SKM-1 (cell line): Measurements from ENCODE around the gene ACSS1.

ENCODE experiments used
- DNase-seq: peaks from one replicate; lab custom pipeline; 2025; ENCODE audit not compliant: unreplicated experiment; lab: John Stamatoyannopoulos, UW

ACSS1 gene

DNA sequence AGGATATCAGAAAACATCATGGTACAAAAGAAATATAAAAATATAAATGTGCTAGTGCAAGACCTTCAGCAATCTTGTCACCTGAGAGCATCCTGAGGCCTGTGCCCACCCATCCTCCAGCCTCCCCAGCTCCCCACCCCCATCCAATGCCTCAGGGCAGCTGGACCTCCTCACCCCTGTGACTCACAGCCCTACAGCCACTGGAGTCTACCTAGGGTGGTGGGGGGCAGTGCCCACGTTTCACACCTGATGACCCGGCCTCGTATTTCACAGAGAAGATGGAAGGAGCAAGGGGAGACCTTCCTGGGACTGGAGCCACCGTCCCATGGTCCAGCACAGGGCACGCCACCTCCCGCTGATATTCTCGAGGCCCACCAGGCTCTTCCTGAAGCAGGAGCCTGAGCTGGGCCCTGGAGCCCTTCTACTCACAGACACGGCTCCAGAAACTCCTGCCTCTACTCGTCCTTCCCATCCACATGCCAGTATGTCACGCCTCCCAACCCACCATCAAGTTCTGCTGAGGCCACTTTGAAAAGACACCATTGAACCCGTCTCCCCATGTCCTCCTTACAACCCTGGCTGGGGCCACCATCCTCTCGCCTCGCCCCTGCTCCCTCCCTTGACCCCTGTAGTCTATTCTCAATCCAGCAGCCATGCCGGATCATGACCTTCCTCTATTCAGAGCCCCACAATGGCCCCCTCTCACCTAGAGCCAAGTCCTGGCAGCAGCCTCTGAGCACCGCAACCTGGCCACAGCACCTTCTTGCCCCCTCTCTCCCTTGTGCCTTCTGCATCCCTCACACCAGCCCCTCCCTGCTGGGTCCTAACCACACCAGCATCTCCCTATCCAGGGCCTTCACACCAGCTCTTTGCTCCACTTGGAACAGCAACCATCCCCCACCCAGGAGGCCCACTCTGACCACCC is 78.6 kb downstream of the ACSS1 start:
- no peak for DNase-seq

DNA sequence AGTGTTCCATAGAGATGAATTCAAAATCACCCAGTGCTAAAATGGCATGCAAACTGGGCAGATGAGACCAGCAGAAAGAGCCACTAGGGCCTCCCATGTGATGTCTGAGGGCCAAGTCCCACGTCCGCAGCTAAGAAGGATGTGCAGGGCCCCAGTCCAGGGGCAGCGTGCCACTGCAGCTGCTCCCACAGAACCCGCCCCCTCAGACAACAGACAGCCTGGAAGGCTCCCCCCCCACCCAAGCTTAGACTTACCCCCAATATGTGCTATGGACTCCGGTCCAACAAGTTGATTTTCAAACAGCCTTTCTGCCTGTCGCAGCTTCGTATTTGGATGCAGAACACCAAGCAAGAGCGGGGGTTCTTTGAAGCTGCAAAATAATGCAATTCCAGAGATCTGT is 79.4 kb downstream of the ACSS1 start:
- DNase-seq, result no peak

DNA sequence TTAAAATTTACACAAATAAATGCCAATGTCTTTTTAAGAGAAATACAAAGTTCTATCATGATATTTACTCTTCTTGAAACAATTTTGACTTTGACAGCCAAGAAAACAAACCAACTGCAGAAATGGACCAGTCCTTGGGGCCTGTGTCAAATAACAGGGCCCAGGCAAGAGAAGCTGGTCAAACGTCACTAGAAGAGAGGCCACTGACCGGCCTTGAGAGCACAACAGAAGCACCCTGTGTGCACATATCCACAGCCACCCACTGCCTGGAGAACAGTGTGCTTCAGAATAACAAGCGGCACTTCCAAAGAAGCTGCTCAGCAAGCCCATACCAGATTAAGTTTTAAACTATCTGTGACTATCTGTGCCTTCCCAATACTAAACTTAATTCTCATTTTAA is 80.1 kb downstream of the ACSS1 start:
- no peak for DNase-seq

DNA sequence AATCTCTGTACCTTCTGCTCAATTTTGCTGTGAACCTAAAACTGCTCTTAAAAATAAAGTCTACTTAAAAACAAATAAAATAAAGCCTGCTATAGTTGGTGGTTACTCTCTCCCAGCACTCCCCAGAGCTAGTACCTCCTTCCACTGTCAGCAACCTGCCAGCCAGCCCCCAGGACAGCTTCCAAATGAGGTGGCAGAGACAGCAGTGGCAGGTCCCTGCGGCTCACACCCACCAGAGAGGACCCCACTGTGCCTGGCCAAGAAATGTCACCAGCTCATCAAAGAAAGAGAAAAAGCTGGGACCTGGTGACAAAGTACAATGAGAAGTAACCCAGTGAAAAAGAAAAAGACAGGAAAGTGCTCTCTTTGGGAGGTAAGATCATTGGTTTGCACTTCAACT is 80.6 kb downstream of the ACSS1 start:
- no peak for DNase-seq

DNA sequence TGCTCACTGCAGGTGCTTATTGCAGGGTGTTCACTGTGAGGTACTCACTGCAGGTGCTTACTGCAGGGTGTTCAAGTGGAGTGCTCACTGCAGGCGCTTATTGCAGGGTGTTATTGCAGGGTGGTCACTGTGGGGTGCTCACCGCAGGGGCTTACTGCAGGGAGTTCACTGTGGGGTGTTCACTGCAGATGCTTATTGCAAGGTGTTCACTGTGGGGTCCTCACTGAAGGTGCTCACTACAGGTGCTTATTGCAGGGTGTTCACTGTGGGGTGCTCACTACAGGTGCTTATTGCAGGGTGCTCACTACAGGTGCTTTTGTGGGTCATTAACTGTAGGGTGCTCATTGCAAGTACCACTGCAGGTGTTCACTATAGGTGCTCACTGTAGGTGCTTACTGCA is 85.6 kb downstream of the ACSS1 start:
- DNase-seq, result no peak

DNA sequence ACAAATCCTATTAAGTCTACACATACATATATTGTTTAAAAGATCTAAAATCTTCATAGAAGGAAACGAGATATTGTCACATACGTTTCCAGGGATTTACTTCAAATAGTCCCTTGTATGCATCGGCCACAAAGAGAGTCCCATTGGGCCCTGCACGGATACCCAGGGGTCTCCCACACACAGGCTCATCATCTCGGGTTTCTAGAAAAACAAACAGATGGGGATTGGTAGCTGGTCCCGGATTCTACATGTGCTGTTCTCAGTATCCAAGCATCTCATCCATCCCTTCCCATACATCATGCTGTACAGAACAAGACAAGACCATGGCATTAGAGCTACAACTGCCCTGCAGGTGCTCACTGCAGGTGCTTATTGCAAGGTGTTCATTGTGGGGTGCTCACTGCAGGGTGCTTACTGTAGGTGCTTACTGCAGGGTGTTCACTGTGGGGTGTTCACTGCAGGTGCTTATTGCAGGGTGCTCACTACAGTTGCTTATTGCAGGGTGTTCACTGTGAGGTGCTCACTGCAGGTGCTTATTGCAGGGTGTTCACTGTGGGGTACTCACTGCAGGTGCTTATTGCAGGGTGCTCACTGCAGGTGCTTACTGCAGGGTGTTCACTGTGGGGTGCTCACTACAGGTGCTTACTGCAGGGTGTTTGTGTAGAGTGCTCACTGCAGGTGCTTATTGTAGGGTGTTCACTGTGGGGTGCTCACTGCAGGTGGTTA is 86.4 kb downstream of the ACSS1 start:
- DNase-seq, result no peak

DNA sequence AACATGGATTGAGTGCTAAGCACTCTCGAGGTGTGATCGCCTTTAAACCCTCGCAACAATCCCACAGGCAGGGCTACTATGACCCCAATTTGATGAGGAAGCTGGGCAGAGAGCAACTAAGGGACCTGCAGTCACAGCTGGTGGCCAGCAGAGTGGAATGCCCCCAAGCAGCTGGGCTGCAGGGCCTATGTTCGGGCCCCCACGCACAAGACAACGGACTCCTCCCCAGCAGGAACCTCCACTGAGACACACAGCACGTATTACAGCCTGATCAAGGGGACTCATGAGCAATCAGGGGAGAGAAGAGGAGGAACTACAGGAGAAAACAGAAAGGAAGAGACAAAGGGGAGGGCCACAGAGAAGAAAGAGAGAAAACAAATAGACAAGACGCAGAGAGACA is 87.2 kb downstream of the ACSS1 start:
- no peak for DNase-seq

DNA sequence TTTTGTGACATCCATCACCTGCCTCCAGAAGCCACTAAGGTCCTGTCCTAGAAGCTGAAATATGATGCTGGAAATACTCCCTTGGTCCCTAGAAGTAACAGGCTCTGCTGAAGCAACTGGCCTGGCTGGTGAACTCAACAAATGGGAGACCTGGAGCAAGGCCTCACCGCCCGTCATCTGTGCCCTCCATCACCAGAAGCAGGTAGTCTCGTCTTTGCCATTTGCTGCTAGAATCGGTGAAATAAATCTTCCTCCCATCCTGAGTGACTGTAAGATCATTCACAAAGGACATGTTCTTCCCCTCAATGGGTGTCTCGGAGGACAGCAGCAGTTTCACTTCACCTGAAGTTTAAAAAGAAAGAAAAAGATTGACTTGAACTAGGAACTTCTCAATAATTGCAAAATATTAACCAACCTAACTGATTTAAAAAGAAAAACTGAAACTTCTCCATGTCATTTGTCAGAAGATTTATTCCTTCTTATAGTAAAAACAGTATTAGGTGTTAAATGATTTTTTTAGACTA is 87.8 kb downstream of the ACSS1 start:
- DNase-seq, result no peak

DNA sequence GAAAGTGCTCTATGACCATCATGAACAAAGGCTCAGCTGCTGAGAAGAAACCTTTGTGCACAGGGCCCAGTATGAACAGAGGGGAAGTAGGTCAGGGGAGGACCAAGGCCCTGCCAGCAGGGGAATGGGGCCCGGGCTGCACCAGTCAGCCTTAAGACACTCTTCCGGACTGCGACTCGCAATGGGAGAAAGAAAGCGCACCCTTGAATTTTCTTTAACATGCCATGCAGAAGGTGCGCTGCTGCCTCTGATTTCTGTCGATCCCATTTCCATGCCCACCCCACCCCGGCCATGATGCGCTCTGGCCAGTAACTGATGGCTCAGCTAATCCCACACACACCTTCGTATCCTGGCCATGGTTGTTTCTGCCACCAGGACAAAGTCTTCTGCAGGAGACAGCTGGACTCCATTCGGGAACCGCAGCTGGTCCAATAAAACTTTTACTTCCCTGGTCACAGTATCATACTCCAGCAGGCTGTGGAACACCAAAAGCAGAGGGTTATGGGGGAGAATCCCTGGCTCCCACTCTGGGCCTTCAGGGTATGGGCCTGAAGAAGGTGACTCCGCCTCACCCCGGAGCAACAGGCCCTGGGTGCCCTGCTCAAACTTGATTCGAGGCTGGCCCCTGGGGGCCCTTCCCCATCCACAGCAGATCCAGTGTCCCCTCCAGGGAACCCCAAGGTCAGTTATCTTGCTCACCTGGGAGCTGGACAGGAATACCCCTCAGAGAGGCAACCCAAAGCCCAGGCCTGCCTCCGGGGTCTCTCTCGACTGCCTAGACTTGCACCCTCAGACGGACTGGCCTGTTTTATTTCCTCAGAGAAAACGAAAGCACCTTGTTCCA is 88.5 kb downstream of the ACSS1 start:
- DNase-seq, result no peak

DNA sequence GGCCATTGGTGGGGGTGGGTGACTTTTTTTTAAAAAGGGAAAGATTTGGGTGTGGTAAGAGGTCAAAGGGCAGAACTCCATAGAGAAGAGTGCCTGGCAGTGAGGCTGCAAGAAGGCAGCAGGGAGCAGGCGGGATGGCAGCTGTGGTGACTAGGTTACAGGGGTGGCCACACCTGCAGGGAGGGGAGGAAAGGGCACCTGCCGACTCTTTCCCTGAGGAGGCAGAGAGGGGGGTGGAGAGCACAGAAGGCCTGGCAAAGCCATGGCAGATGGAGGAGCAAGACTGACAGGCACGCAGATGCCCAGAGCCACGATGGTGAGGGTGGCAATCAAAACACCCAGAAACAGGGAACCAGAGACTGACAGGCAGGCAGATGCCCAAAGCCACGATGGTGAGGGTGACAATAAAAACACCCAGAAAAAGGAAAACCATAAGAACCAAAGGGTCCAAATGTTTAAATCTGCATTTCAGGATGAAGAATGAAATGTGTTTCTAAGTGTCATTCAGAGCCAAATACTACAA is 89.6 kb downstream of the ACSS1 start:
- no peak for DNase-seq

DNA sequence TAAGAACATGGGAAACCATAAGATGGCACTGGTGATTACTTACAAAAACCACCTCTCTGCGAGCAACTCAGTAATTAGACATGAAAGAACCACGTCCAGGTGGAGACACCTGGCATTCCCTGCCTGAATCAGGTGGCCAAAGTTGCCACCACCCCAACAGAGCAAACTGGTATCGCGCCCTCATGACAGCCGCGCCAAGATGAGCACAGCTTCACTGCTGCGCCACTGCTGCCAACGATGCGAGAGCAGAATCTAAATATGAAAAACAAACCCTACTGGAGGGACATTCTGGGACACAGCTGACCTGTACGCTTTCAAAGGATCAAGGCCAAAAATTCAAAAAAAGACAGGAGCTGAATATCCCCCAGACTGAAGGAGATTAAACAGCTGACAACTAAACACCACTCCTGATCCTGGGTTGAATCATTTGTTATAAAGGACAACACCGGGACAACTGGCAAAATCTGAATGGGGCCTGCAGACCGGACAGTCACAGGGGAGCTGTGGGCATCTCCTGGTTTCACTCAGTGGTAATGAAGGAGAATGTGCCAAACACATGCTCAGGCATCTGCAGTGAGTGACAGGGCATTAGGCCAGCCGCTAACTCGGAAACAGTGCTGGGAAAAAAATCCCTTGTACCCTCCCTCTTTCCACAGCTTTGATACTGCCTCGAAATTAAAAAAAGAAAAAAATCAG is 91.5 kb downstream of the ACSS1 start:
- DNase-seq, result no peak

DNA sequence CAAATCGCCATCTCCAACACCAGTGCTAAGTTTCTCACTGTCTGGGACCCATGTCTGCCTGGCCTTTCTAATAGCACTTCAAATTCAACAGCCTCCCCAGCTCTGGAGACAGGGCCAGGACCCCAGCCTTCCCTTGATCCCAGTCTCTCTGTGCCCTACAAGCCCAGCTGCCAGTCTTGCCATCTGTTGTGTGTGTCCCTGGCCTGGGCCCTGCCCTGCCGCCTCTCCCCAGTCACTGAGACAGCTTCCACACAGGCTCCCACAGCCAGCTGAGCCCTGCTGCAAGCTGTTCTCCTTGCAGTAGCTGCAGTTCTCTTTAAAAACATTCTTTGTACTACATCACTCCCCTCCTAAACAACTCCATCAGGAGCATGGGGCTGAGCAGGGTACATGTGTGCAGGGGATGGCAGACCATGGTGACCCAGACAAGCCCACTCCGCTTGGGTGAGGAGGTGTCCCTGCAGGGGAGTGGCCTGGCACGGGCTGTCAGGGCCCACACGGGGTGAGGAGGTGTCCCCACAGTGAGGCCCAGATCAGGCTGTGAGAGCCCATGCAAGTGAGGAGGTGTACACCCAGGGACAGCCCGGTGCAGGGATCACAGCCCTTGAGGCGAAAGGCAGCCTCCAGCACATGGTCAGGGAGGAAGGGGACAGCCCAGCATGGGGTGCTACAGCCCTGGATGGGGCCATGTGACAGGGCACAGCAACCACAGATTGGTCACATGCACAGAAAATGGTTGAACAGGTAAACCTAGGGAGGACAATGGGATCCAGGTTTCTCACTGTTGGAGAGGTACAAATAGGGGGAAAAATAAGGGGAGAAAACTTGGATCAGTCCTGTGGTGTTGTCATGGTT is 92.6 kb downstream of the ACSS1 start:
- no peak for DNase-seq

DNA sequence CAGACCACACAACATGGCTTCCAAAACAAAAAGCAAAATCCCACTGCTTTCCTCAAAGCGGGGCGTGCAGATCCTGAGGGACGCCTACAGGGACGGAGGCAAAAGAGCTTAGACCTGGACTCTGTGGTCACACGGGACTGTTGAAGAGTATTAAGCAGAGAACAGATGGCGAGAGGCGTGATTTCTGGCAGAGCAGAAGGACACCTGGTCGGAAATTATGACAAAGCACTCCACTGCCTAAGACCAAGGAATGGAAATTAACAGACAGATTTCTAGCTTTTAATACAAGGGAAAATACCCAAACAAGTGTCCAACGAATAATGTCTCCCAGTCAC is 93.5 kb downstream of the ACSS1 start:
- DNase-seq, result no peak

DNA sequence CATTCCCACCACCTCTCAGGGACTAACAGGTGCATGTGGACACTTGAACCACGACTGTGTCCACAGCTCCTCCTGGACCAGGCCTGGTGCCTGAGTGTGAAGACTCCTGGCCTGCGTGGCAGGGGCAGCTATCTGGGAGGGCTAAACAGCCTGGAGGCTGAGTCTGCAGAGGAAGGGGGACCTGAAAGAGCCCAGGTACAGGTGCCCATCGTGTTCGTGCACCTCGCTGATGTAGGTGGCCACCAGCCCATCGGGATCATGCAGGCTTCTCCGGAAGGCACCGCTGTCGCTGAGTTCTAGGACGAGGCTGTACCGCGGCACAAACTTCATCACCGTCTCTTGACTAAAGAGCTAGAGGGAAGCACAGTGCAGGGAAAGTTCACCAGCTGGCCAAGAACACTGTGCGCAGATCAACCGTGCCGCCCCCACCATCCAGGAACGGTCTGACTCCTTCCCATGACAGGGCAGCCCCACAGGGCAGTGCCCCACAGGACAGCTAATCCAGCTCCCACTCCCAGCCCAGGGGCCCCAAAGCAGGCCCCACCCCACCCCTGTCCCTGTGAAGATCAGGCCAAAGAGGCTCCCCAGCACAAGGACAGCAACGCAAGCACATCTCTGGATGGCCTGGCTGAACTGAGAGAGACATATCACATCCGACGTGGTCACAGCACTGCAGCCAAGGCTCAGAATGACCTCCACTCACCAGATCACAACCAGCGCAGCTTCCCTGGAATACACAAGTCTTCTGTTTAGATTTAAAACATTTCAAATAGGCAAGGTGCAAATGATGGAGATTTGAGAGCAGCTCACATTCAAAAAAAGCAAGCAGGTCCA is 94.0 kb downstream of the ACSS1 start:
- no peak for DNase-seq

DNA sequence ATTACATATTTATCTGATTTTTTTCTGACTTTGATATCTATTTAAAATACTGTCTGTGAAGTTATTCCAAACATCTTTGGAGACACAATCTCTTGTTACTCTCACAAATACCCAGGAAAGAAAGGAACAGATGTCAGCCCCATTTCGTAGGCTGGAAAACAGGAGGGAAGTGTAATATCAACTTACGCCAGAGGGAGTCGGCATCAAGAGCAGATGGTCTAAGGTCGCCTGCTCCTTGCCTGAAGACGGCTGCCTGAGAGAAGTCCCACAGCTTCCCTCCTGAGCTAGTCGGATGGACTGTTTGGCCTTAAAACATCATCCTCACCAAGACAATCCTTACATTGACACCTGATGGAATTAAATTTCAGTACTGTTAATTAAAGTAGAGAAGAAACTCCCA is 95.4 kb downstream of the ACSS1 start:
- no peak for DNase-seq

DNA sequence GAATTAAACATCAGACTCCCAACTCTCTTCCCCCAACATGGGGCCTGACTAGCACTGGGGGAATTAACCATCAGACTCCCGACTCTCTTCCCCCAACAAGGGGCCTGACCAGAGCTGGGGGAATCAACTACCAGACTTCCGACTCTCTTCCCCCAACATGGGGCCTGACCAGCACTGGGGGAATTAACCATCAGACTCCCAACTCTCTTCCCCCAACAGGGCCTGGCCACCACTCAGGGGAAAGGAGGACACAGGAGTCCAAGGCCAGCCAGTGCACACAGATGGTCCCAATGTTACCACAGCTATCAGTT is 95.8 kb downstream of the ACSS1 start:
- DNase-seq, result no peak

DNA sequence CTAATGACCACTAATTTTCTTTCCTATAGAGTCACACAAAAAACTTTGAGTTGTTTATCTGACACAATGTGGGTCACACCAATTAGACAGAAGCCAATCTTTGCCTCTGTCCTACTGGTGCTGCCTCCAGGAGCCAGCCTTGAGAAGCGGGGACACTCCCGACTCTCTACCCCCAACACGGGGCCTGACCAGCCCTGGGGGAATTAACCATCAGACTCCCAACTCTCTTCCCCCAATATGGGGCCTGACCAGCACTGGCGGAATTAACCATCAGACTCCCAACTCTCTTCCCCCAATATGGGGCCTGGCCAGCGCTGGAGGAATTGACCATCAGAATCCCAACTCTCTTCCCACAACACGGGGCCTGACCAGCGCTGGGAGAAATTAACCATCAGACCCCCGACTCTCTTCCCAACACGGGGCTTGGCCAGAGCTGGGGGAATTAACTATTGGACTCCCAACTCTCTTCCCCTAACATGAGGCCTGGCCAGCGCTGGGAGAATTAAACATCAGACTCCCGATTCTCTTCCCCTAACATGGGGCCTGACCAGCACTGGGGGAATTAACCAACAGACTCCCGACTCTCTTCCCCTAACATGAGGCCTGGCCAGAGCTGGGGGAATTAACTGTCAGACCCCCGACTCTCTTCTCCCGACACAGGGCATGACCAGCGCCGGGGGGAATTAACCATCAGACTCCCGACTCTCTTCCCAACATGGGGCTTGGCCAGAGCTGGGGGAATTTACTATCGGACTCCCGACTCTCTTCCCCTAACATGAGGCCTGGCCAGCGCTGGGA is 96.4 kb downstream of the ACSS1 start:
- no peak for DNase-seq

DNA sequence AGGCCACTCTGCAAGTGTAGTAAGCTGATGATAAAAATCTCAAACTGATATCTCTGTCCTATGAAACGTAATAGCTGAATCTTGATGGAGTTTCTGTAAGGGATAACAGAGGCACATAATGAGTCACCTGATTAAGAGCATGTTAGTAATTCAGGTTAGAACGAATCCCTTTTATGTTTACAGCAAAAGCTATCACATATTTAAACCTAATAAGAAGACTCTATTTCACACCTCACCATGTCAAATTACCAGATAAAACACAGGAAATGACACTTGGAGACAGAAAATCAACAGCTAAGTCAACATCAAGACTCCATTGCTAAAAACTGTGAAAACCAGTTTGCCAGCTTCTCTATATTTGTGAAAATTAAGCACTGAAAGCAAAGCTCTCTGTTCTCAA is 97.1 kb downstream of the ACSS1 start:
- DNase-seq, result no peak
